Natural killer cell (primary cell): ENCODE data around the gene EEFSEC. TPM values are rescaled to one million over a fixed set of nuclear protein-coding genes. Genes with fewer than 3 reads are reported as not detected.

Experiments used
- ATAC-seq, 3 donors: fragments of 150-1000 bp in 2 of 3; fragments of 200-7000 bp in 1 of 3; cut with Tn5 transposase; 1 replicate in 1 of 3; 2 replicates in 2 of 3; pipeline ENCODE4 v1.10.0; 2021; ENCODE audit warnings: mild to moderate bottlenecking in 2 of 3, moderate library complexity in 2 of 3
- DNase-seq, 2 donors: peaks; one replicate each; pipeline versions ENCODE4 v3.0.0 to v3.0.0-alpha.2; 2013 to 2021; ENCODE audit warnings: mixed read lengths in 1 of 2
- H3K27ac ChIP-seq: one replicate; pipeline ENCODE4 v1.5.1; 2013; ENCODE audit warnings: mild to moderate bottlenecking, low read length
- H3K27me3 ChIP-seq: one replicate; pipeline ENCODE4 v1.6.1; 2013; ENCODE audit warnings: low read length; ENCODE audit not compliant: control insufficient read depth, insufficient read depth
- H3K36me3 ChIP-seq: one replicate; pipeline ENCODE4 v1.6.1; 2013; ENCODE audit warnings: low read length; ENCODE audit not compliant: control insufficient read depth, insufficient read depth
- H3K4me1 ChIP-seq: one replicate; pipeline ENCODE4 v1.6.1; 2013; ENCODE audit warnings: low read length; ENCODE audit not compliant: control insufficient read depth, insufficient read depth
- H3K4me3 ChIP-seq: one replicate; pipeline ENCODE4 v1.5.1; 2013; ENCODE audit warnings: low read length
- H3K9me3 ChIP-seq: one replicate; pipeline ENCODE4 v1.6.1; 2013; ENCODE audit warnings: low read length; ENCODE audit not compliant: control insufficient read depth, insufficient read depth
- H3K27ac Mint-ChIP-seq, 2 donors: one replicate each; pipeline ENCODE4 v1.8.0; 2022; ENCODE audit warnings: mild to moderate bottlenecking in 2 of 2, mixed read lengths in 2 of 2, moderate library complexity in 1 of 2
- H3K27me3 Mint-ChIP-seq, 2 donors: one replicate each; pipeline ENCODE4 v1.8.0; 2022; ENCODE audit warnings: low read depth in 2 of 2, mixed read lengths in 2 of 2
- H3K36me3 Mint-ChIP-seq: one replicate; pipeline ENCODE4 v1.8.0; 2022; ENCODE audit warnings: mixed read lengths
- H3K4me1 Mint-ChIP-seq, 2 donors: one replicate each; pipeline ENCODE4 v1.8.0; 2022; ENCODE audit warnings: mixed read lengths in 2 of 2
- H3K4me3 Mint-ChIP-seq: one replicate; pipeline ENCODE4 v1.8.0; 2022; ENCODE audit warnings: mild to moderate bottlenecking, moderate library complexity, mixed read lengths
- H3K9me3 Mint-ChIP-seq, 2 donors: one replicate each; pipeline ENCODE4 v1.8.0; 2022; ENCODE audit warnings: mixed read lengths in 2 of 2
- WGBS: methylation state at CpG from one replicate; pipeline ENCODE4 v1.1.7; 2013; ENCODE audit warnings: missing lambda C conversion rate; ENCODE audit not compliant: insufficient coverage; 5-methylcytosine and 5-hydroxymethylcytosine counted together
- intact Hi-C: fragments of 100-400 bp; cut with micrococcal nuclease; formaldehyde crosslinking; loops from one replicate; pipeline ENCODE4 v1.14.2; 2022
- total RNA-seq, 4 donors: library from RNA; stranded (reverse); fragments of 120-200 nt in 1 of 4; gene quantifications; one replicate each; pipeline versions ENCODE4 v1.2.3 to v1.2.4, GENCODE V29; 2013 to 2022
- TF ChIP-seq, protein P1 (sequence below): fragments of 200-600 bp; IDR thresholded peaks from one replicate; pipeline ENCODE4 v1.8.0; 2022; ENCODE audit warnings: antibody characterized with exemption

The EEFSEC gene
- total RNA-seq, 3 donors from 2014 or later (not counting 1 experiment from before 2014, with no cell fraction given) = 16.7 to 18.9 (median 17.6) TPM

DNA sequence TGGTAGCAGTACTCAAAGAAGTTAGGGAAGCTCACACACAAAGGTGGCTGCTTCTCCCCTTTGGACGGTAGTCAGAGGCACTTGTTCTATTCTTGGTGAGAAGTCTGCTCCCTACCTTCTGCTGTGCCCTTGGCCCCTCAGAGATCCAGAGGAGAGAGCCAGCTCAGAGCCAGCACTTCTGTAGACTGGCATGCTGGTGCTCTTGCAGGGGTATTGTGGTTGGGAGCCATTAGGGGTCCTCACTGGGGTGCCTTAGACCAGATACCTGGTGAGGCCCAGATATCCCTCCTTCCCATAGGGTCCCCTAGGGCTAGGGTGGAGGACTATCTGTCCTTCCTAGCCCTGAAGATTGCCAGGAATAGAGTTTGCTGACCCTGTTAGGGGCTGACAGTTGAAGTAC lies 140.6 kb downstream of the EEFSEC start:
- H3K36me3 Mint-ChIP-seq = no peaks in the 10 kb centered on the region
- no peaks in the 10 kb centered on the region for H3K27me3 Mint-ChIP-seq
- no peaks in the 10 kb centered on the region for H3K9me3 Mint-ChIP-seq
- no peaks in the 10 kb centered on the region for H3K36me3 ChIP-seq
- no peaks in the 10 kb centered on the region for H3K27me3 ChIP-seq
- intact Hi-C loops = no loop called here
- ATAC-seq (no peak), DNase-seq (no peak)
- H3K4me3 Mint-ChIP-seq = no peak overlapping the region
- H3K27ac Mint-ChIP-seq = no peak overlapping the region
- TF ChIP-seq, protein P1, sequence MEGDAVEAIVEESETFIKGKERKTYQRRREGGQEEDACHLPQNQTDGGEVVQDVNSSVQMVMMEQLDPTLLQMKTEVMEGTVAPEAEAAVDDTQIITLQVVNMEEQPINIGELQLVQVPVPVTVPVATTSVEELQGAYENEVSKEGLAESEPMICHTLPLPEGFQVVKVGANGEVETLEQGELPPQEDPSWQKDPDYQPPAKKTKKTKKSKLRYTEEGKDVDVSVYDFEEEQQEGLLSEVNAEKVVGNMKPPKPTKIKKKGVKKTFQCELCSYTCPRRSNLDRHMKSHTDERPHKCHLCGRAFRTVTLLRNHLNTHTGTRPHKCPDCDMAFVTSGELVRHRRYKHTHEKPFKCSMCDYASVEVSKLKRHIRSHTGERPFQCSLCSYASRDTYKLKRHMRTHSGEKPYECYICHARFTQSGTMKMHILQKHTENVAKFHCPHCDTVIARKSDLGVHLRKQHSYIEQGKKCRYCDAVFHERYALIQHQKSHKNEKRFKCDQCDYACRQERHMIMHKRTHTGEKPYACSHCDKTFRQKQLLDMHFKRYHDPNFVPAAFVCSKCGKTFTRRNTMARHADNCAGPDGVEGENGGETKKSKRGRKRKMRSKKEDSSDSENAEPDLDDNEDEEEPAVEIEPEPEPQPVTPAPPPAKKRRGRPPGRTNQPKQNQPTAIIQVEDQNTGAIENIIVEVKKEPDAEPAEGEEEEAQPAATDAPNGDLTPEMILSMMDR = no peak
- 100% methylated on average over 1 of the region's 1 CpG for WGBS
- H3K4me1 Mint-ChIP-seq = peaks cover 5% of the 10 kb centered on the region in 2 donors
- no peak overlapping the region for H3K27ac ChIP-seq
- peaks cover 5% of the 10 kb centered on the region for H3K4me1 ChIP-seq
- no peaks in the 10 kb centered on the region for H3K9me3 ChIP-seq
- no peak overlapping the region for H3K4me3 ChIP-seq

DNA sequence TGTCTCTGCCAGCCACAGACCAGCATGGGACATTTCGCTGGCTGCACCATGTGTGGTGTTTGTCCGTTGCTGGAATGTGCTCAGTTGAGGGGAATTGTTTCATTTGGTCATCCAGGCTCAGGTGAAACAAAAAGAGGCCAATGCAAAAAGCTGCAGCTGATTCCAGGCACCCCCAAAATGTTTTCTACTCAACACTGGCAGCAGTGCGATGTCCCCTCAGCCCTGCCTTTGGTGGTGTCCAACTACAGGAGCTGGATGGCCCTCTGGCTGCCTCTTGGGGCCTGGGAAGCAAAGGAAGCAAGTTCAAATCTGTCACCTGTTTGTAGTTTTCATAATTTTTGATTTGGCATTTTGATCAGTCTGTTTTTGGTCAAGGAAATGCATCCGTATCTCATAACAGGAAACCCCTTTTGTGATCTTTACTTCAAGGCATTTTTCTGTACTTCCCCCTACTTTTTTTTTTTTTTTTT lies 141.8 kb downstream of the EEFSEC start:
- intact Hi-C loops = no loop called here
- TF ChIP-seq, protein P1 = no peak
- H3K27me3 ChIP-seq = no peaks in the 10 kb centered on the region
- H3K9me3 ChIP-seq = no peaks in the 10 kb centered on the region
- H3K27ac ChIP-seq = no peak overlapping the region
- H3K9me3 Mint-ChIP-seq = no peaks in the 10 kb centered on the region
- ATAC-seq = no peak
- peaks cover 5% of the 10 kb centered on the region for H3K4me1 ChIP-seq
- H3K36me3 ChIP-seq = no peaks in the 10 kb centered on the region
- peaks cover 5% of the 10 kb centered on the region in 2 donors for H3K4me1 Mint-ChIP-seq
- H3K4me3 Mint-ChIP-seq = no peak overlapping the region
- WGBS = 90% methylated on average over 4 of the region's 4 CpGs
- no peak overlapping the region for H3K27ac Mint-ChIP-seq
- no peak overlapping the region for H3K4me3 ChIP-seq
- no peaks in the 10 kb centered on the region for H3K36me3 Mint-ChIP-seq
- no peaks in the 10 kb centered on the region for H3K27me3 Mint-ChIP-seq
- peak in 1 of 2 donors; percentile 72 for DNase-seq

DNA sequence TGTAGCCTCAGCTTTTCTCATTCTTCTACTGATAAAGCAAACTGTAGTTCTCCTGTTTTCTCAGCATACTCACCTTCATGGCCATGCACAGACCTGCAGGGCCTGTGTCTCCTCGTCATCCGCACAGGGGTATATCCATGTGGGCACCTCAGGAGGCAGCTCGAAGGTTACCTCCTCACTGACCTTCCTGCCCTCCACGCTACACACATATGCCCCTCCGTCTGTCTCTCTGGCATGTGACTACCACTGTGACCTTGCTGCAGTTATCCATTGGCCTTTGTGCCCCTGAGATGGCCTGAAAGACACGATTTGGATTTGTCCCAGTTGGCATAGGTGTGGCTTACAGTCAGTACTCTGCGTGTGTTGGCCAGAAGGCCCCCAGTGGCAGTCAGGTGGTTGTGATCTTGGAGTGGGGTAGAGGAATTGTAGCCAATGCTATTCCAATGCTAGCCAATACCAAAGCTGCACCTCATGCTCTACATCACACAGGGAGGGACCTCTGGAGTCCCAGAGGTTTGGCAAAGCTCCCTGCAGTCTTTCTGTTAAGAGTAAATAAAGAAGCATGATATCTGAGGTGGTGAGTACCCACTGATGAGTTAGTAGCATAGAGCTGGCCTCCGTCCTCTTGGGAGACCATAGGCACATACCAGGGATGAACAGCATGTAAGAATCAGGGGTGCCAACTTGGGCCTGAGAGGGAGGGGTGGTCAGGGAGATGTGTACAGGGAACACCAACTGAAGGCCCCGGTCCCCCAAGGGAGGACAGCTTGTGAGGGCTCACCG lies 143.4 kb downstream of the EEFSEC start:
- no peaks in the 10 kb centered on the region for H3K36me3 ChIP-seq
- H3K4me1 ChIP-seq = peaks cover 5% of the 10 kb centered on the region
- intact Hi-C loops = no loop called here
- DNase-seq (no peak), ATAC-seq (no peak)
- no peak overlapping the region for H3K4me3 ChIP-seq
- WGBS = over 99% methylated on average over 10 of the region's 10 CpGs
- no peaks in the 10 kb centered on the region for H3K27me3 ChIP-seq
- H3K27me3 Mint-ChIP-seq = no peaks in the 10 kb centered on the region
- H3K9me3 Mint-ChIP-seq = no peaks in the 10 kb centered on the region
- H3K27ac Mint-ChIP-seq = no peak overlapping the region
- no peaks in the 10 kb centered on the region for H3K9me3 ChIP-seq
- H3K36me3 Mint-ChIP-seq = no peaks in the 10 kb centered on the region
- TF ChIP-seq, protein P1 = no peak
- no peak overlapping the region for H3K4me3 Mint-ChIP-seq
- peaks cover 0 to 8% of the 10 kb centered on the region in 2 donors for H3K4me1 Mint-ChIP-seq
- no peak overlapping the region for H3K27ac ChIP-seq
